GM12878 (cell line): ENCODE data around the gene IFI30. TPM values are rescaled to one million over a fixed set of nuclear protein-coding genes. Genes with fewer than 3 reads are reported as not detected.

Experiments
- BCL3 ChIP-seq: IDR thresholded peaks from 2 replicates; pipeline ENCODE4 v1.6.1; 2011; ENCODE audit warnings: borderline replicate concordance, low read depth, mild to moderate bottlenecking, moderate library complexity, low read length; ENCODE audit not compliant: insufficient read depth, poor library complexity, severe bottlenecking
- CEBPB ChIP-seq, 2 experiments: fragments of 150-350 bp in 1 of 2; IDR thresholded peaks; 2 replicates each; pipeline ENCODE4 v1.6.1; 2012 to 2014; ENCODE audit warnings: low read depth in 2 of 2, low read length in 2 of 2, borderline replicate concordance in 1 of 2, inconsistent platforms in 1 of 2
- CTCF ChIP-seq, 3 experiments: IDR thresholded peaks in 2 of 3; conservative IDR thresholded peaks in 1 of 3; 2 replicates each; pipeline ENCODE4 v1.5.1; 2011; ENCODE audit warnings: low read depth in 3 of 3, low read length in 3 of 3, mild to moderate bottlenecking in 3 of 3, control low read depth in 2 of 3, moderate library complexity in 2 of 3, inconsistent platforms in 1 of 3, mixed read lengths in 1 of 3; ENCODE audit not compliant: control insufficient read depth in 2 of 3, insufficient read depth in 1 of 3; ENCODE audit errors: extremely low read depth in 1 of 3
- GATAD2B ChIP-seq: fragments of 450-650 bp; conservative IDR thresholded peaks from 2 replicates; pipeline ENCODE4 v1.6.1; 2017; ENCODE audit warnings: low read depth, mild to moderate bottlenecking, moderate library complexity
- KLF5 ChIP-seq: fragments of 450-650 bp; IDR thresholded peaks from 2 replicates; pipeline ENCODE4 v1.6.1; 2014; ENCODE audit warnings: mild to moderate bottlenecking; ENCODE audit not compliant: partially characterized antibody
- MYC ChIP-seq: IDR thresholded peaks from 2 replicates; pipeline ENCODE4 v1.6.1; 2011; ENCODE audit warnings: mild to moderate bottlenecking, low read length, moderate library complexity, inconsistent platforms; ENCODE audit not compliant: insufficient read depth, insufficient replicate concordance, insufficient read length, severe bottlenecking
- NFYB ChIP-seq: IDR thresholded peaks from 2 replicates; pipeline ENCODE4 v1.6.1; 2011; ENCODE audit warnings: low read depth, mild to moderate bottlenecking, low read length, improper control_type of control experiment, moderate library complexity; ENCODE audit not compliant: insufficient read depth
- POU2F2 ChIP-seq: IDR thresholded peaks from 3 replicates; pipeline ENCODE4 v1.6.1; 2011; ENCODE audit warnings: low read depth, mild to moderate bottlenecking, low read length, borderline replicate concordance
- PRDM15 ChIP-seq: fragments of 450-650 bp; formaldehyde crosslinking; IDR thresholded peaks from 2 replicates; pipeline ENCODE4 v1.4.0; 2020; ENCODE audit warnings: mild to moderate bottlenecking, moderate library complexity
- SREBF2 ChIP-seq: IDR thresholded peaks from 2 replicates; pipeline ENCODE4 v1.6.1; 2012; ENCODE audit warnings: mild to moderate bottlenecking, low read length
- TARDBP ChIP-seq: IDR thresholded peaks from 2 replicates; pipeline ENCODE4 v1.6.1; 2016; ENCODE audit warnings: borderline replicate concordance
- ZNF24 ChIP-seq: fragments of 450-650 bp; IDR thresholded peaks from 2 replicates; pipeline ENCODE4 v1.6.1; 2017; ENCODE audit warnings: antibody characterized with exemption, mild to moderate bottlenecking
- ZNF274 ChIP-seq: IDR thresholded peaks from one replicate; pipeline ENCODE4 v1.8.0; 2011; ENCODE audit not compliant: insufficient read length, insufficient read depth
- polyA plus RNA-seq, 11 experiments: library from polyadenylated mRNA; depleted of rRNA in 4 of 11; unstranded in 6 of 11; stranded (reverse) in 5 of 11; fragments of >200 nt; fragmentation: Nextera tagmentation in 4 of 11; fragmentation: Illumina TruSeq in 1 of 11; extraction: Ambion mirVana in 4 of 11; extraction: Trizol in 1 of 11; gene quantifications; 1 replicate in 1 of 11; 2 replicates in 10 of 11; pipeline versions ENCODE4 v1.2.1 to v1.2.3, GENCODE V29; 2011 to 2016; ENCODE audit warnings: inconsistent platforms in 2 of 11, missing spikeins in 2 of 11, low read depth in 1 of 11
- total RNA-seq, 4 experiments: library from RNA; depleted of rRNA in 3 of 4; stranded (reverse); fragments of >200 nt in 3 of 4; fragmentation: Illumina TruSeq in 1 of 4; extraction: Trizol in 1 of 4; gene quantifications; 2 replicates each; pipeline versions ENCODE4 v1.2.1 to v1.2.3, GENCODE V29; 2013 to 2021
- TF ChIP-seq, protein P1 (sequence below): fragments of 150-350 bp; IDR thresholded peaks from 2 replicates; pipeline ENCODE4 v1.6.1; 2014; ENCODE audit warnings: mild to moderate bottlenecking, low read depth, low read length
- TF ChIP-seq, protein P2 (sequence below): fragments of 450-650 bp; IDR thresholded peaks from 2 replicates; pipeline ENCODE4 v1.6.1; 2016; ENCODE audit warnings: mild to moderate bottlenecking, moderate library complexity, borderline replicate concordance

The IFI30 gene
- total and polyA plus RNA-seq, 10 of the 15 experiments (the other 5 are each of a cell fraction or from before 2014, with no cell fraction given): 221 to 1,112 (median 451) TPM

- TF ChIP-seq, protein P1, sequence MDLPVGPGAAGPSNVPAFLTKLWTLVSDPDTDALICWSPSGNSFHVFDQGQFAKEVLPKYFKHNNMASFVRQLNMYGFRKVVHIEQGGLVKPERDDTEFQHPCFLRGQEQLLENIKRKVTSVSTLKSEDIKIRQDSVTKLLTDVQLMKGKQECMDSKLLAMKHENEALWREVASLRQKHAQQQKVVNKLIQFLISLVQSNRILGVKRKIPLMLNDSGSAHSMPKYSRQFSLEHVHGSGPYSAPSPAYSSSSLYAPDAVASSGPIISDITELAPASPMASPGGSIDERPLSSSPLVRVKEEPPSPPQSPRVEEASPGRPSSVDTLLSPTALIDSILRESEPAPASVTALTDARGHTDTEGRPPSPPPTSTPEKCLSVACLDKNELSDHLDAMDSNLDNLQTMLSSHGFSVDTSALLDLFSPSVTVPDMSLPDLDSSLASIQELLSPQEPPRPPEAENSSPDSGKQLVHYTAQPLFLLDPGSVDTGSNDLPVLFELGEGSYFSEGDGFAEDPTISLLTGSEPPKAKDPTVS: peak; percentile 71; the same call in 1 of the 2 replicates
- TF ChIP-seq GATAD2B (no peak), POU2F2 (0 out of 3 replicates have a peak, but pooled peaks have one; percentile 0), TARDBP (peak; percentile 53), CTCF (IDR thresholded peaks at IDR 0.05 in 2 of 3, conservative IDR thresholded peaks at IDR 0.05 in 1 of 3; ENCODE audit: control insufficient read depth in 2 of 3, extremely low read depth in 1 of 3, insufficient read depth in 1 of 3, low read depth in 3 of 3, low read length in 3 of 3) (no peak), ZNF274 (no peak), SREBF2 (no peak; the same call in 1 of the 2 replicates), CEBPB (IDR thresholded peaks at IDR 0.05; ENCODE audit: borderline replicate concordance in 1 of 2, low read depth in 2 of 2, low read length in 2 of 2) (peak in 1 of 2 experiments; percentile 63; a peak in 1 of 4 replicates), PRDM15 (no peak), MYC (peak; percentile 17), ZNF24 (no peak), KLF5 (peak; percentile 93), BCL3 (no peak), NFYB (peak; percentile 96)
- TF ChIP-seq, protein P2, sequence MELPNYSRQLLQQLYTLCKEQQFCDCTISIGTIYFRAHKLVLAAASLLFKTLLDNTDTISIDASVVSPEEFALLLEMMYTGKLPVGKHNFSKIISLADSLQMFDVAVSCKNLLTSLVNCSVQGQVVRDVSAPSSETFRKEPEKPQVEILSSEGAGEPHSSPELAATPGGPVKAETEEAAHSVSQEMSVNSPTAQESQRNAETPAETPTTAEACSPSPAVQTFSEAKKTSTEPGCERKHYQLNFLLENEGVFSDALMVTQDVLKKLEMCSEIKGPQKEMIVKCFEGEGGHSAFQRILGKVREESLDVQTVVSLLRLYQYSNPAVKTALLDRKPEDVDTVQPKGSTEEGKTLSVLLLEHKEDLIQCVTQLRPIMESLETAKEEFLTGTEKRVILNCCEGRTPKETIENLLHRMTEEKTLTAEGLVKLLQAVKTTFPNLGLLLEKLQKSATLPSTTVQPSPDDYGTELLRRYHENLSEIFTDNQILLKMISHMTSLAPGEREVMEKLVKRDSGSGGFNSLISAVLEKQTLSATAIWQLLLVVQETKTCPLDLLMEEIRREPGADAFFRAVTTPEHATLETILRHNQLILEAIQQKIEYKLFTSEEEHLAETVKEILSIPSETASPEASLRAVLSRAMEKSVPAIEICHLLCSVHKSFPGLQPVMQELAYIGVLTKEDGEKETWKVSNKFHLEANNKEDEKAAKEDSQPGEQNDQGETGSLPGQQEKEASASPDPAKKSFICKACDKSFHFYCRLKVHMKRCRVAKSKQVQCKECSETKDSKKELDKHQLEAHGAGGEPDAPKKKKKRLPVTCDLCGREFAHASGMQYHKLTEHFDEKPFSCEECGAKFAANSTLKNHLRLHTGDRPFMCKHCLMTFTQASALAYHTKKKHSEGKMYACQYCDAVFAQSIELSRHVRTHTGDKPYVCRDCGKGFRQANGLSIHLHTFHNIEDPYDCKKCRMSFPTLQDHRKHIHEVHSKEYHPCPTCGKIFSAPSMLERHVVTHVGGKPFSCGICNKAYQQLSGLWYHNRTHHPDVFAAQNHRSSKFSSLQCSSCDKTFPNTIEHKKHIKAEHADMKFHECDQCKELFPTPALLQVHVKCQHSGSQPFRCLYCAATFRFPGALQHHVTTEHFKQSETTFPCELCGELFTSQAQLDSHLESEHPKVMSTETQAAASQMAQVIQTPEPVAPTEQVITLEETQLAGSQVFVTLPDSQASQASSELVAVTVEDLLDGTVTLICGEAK: no peak; the same call in 1 of the 2 replicates
Observed at GRCh38 chr19:18192673-18193387, 19.2 kb downstream of the IFI30 start, which contains the start of gene MPV17L2 (continued).
